Measurements from ENCODE around the gene AGRN.
A peak's percentile ranks its signal among the peaks of the same experiment; 100 is the strongest.

The AGRN gene

DNA sequence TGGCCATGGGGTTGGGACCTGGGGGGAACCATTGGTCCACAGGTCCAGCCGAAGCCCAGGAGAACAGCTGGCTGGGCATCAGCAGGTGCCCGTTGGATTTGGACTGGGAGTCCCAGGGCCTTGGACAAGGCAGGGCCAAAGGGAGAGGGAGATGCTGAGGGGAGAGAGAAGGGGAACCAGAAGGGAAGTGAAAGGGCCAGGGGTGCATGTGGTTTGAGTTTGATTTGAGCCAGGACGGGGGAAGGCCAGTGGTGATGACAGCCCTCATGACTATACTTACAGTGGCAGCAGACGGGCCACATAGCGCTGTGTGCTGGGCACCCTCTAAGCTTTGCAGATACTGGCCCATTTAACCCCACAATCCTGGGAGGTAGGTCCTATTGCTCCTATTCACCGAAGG lies 18.8 kb downstream of the AGRN start:
- no peak for DNase-seq (ENCODE audit: low read depth)

DNA sequence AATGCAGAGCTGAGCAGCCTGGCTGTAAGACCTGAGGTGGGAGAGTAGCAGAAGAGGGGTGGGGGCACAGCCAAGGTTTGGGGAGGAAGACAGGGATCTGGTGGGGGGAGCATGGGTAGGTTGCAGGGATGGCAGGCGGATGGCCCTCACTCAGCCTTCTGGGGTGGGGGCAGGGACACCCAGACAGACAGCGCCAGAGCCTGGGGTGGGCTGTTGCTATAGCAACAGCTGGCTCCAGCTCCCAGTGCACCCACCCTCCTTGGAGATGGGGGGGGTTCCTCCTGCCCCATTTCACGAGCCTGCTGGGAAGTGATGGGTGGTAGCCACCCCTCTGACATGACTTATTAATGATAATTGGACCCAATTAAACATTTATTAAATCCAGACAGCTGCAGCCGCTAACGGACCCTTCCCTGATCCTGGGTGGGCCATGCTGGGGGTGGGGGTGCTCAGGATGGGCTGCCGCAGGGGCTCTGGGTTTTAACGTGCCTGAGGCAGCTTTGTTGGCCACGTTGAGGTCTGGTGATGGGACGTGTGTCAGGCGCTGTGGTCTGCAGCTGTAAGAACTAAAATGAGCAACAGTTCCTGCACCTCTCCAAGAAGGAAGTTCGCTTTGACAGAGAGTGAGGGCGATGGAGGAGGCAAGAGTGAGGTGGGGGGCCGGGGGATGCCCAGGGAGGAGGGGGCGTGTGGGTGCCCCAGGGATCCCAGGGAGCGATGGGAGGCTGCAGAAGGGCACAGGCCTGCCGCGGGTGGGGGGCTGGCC lies 19.4 kb downstream of the AGRN start:
- no peak for DNase-seq (ENCODE audit: low read depth)

DNA sequence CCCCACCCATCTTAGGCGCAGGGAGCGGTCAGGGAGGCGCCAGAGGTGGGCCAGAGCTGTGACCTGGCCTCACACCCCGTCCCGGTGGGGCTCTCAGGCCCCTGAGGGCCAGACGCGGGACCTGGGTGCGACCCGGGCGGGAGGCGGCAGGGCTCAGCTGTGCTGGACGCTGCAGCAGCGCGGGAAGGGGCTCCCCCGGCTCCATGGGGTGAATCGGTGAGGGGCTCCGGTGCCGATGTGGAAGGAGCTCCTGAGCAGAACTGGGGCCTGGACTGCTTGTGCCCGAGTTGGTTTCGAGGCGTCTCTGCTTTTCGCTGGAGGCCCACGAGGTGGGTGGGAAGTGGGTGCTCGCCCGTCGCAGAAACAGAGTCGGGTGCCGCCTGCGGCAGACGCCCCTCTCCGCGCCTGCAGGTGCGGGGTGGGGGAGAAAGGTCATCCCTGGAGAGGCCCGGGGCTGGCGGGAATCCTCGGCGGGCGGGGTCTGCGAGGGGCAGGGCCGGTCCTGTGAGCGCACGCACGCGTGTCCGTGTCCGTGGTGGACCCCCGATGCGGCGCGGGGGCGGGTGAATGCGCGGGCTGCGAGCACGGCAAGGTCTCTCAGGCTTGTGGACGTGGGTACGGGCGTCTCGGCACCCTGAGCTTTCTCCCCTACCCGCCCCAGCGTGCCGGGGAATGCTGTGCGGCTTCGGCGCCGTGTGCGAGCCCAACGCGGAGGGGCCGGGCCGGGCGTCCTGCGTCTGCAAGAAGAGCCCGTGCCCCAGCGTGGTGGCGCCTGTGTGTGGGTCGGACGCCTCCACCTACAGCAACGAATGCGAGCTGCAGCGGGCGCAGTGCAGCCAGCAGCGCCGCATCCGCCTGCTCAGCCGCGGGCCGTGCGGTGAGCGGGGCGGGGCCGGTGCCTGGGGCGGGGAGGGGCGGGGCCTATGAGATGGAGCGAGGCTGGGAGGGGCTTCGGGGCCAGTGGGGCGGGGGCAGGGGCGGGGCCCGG lies 20.4 kb downstream of the AGRN start:
- peak; percentile 65 for DNase-seq (ENCODE audit: low read depth)

- no peak for DNase-seq (ENCODE audit: low read depth)
Measured at GRCh38 chr1:1041092-1041523, 21.2 kb downstream of the AGRN start.

- no peak for DNase-seq (ENCODE audit: low read depth)
Measured at GRCh38 chr1:1041873-1042272, 22.0 kb downstream of the AGRN start.

DNA sequence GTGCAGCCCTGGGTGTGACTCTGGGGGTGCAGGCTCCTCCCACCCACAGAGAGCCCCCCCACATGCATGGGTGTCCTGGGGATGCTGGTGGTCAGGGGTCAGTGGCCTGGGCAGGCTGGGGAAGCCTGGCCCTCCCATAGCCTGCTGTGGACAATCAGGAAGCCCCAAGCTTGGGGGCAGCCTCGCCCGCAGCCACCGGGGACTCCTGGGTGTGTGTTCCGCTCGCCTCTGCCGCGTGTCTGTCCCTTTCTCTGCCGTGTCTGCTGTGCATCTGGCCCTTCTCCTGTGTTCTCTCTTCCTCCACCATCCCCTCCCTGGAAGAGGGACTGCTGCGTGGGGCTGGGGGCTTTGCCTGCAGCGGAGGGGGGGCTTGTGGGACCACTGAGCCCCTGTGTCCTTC lies 22.9 kb downstream of the AGRN start:
- no peak for DNase-seq (ENCODE audit: low read depth)

DNA sequence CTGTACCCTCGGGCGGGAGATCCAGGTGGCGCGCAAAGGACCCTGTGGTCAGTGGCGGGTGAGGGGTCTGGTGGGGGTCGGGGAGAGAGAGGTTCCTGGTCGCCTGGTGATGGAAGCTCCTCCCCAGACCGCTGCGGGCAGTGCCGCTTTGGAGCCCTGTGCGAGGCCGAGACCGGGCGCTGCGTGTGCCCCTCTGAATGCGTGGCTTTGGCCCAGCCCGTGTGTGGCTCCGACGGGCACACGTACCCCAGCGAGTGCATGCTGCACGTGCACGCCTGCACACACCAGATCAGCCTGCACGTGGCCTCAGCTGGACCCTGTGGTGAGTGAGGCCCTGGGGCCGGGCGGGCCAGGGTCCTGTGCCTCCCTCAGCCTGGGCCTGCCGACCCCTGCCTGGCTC lies 23.5 kb downstream of the AGRN start:
- no peak for DNase-seq (ENCODE audit: low read depth)

DNA sequence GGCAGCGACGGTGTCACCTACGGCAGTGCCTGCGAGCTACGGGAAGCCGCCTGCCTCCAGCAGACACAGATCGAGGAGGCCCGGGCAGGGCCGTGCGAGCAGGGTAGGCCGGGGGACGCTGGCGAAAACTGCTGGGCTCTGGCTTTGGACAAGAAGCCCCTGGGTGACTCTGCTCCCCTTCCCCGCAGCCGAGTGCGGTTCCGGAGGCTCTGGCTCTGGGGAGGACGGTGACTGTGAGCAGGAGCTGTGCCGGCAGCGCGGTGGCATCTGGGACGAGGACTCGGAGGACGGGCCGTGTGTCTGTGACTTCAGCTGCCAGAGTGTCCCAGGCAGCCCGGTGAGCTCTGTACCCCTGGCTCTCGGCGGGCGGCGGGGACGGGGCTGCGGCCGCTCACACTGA lies 24.0 kb downstream of the AGRN start:
- DNase-seq (ENCODE audit: low read depth), result no peak

- DNase-seq (ENCODE audit: low read depth), result no peak
Measured at GRCh38 chr1:1044455-1045078, 24.6 kb downstream of the AGRN start.

- DNase-seq (ENCODE audit: low read depth), result no peak
Measured at GRCh38 chr1:1045129-1045528, 25.2 kb downstream of the AGRN start.

- DNase-seq (ENCODE audit: low read depth), result no peak
Measured at GRCh38 chr1:1046243-1046642, 26.3 kb downstream of the AGRN start.

GRCh38 chr1:1046767-1047166 lies 26.8 kb downstream of the AGRN start:
- DNase-seq (ENCODE audit: low read depth), result no peak

DNA sequence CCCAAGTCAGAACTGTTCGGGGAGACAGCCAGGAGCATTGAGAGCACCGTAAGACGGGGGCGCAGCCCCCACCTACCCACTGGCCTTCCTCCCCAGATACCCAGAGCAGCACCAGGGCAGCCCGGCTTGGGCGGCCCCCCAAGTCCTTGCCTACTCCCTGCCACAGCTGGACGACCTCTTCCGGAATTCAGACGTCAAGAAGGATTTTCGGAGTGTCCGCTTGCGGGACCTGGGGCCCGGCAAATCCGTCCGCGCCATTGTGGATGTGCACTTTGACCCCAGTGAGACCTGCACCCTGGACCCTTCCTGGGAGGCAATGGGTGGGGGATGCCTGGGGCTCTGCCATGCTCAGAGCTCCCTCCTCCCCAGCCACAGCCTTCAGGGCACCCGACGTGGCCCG lies 27.5 kb downstream of the AGRN start:
- DNase-seq (ENCODE audit: low read depth), result no peak

DNA sequence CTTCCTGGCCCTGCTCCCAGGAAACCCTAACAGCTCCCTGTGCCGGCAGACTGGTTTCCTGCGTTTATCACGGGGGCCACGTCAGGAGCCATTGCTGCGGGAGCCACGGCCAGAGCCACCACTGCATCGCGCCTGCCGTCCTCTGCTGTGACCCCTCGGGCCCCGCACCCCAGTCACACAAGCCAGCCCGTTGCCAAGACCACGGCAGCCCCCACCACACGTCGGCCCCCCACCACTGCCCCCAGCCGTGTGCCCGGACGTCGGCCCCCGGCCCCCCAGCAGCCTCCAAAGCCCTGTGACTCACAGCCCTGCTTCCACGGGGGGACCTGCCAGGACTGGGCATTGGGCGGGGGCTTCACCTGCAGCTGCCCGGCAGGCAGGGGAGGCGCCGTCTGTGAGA lies 28.0 kb downstream of the AGRN start:
- no peak for DNase-seq (ENCODE audit: low read depth)

DNA sequence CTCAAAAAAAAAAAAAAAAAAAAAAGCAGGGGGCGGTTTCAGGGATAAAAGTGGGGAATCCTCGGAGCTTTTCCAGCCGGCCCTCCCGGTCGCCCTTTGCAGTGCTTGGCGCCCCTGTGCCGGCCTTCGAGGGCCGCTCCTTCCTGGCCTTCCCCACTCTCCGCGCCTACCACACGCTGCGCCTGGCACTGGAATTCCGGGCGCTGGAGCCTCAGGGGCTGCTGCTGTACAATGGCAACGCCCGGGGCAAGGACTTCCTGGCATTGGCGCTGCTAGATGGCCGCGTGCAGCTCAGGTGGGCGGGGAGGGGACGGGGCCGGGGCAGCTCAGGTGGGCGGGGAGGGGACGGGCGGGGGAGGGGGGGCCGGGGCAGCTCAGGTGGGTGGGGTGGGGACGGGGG lies 28.8 kb downstream of the AGRN start:
- DNase-seq (ENCODE audit: low read depth), result no peak

DNA sequence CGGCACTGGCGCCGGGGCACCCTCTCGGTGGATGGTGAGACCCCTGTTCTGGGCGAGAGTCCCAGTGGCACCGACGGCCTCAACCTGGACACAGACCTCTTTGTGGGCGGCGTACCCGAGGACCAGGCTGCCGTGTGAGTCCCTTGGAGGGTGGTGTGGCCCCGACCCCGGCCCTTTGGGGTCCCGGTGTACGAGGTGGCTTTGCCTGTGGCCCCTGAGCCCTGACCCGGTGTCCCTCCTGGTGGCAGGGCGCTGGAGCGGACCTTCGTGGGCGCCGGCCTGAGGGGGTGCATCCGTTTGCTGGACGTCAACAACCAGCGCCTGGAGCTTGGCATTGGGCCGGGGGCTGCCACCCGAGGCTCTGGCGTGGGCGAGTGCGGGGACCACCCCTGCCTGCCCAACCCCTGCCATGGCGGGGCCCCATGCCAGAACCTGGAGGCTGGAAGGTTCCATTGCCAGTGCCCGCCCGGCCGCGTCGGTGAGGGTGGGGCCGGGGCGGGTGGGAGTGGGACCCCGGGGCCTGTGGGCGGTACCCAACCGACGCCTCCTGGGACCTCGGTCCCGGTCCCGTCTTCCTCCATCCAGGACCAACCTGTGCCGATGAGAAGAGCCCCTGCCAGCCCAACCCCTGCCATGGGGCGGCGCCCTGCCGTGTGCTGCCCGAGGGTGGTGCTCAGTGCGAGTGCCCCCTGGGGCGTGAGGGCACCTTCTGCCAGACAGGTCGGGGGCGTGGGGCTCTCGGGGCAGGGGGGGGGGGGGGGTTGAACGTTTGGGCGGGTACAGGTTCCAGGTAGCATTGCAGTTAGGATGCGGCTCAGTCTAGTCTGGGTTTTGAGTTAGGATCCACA lies 29.6 kb downstream of the AGRN start:
- DNase-seq (ENCODE audit: low read depth), result no peak

GRCh38 chr1:1050577-1051052 lies 30.7 kb downstream of the AGRN start:
- DNase-seq (ENCODE audit: low read depth), result no peak

GRCh38 chr1:1051127-1051810 lies 31.3 kb downstream of the AGRN start:
- DNase-seq (ENCODE audit: low read depth), result no peak

- no peak for DNase-seq (ENCODE audit: low read depth)
Measured at GRCh38 chr1:1052003-1052840, 32.3 kb downstream of the AGRN start.

DNA sequence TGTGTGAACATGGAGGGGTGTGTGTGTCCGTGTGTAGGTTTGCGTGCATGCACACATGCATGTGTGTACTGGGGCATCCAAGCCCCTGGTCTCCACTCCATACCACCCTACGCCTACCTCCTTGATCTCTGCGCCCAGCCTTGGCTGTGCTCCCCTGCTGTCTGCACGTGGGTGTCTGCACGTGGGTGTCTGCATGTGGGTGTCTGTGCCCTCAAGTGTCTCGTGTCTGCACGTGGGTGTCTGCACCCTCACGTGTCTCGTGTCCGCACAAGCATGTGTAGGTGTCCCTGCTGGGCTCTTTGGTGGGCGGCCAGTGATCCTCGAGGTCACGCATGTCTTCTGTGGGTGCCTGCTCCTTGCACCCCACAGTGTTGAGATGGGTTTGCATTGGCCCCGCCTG lies 33.1 kb downstream of the AGRN start:
- no peak for DNase-seq (ENCODE audit: low read depth)

All from stimulated activated CD8-positive, alpha-beta memory T cell treated with anti-CD3 and anti-CD28 coated beads, Interleukin-12 subunit alpha, Interleukin-12 subunit beta, amount 100 ng/mL, for 4 hours (primary cell).